C4-2B (cell line): ENCODE results near the gene SPRR2F.

Source experiments
- H3K27ac ChIP-seq: fragments of 450-650 bp; 2 replicates; pipeline ENCODE4 v1.5.1; 2017
- CTCF ChIP-seq: fragments of 450-650 bp; conservative IDR thresholded peaks from 2 replicates; pipeline ENCODE4 v1.5.1; 2017; ENCODE audit warnings: mild to moderate bottlenecking
- ZFX ChIP-seq: fragments of 450-650 bp; IDR thresholded peaks from 2 replicates; pipeline ENCODE4 v1.6.1; 2017

Gene SPRR2F

GRCh38 chr1:153070243-153070642, 43.1 kb downstream of the SPRR2F start:
- no peak for TF ChIP-seq CTCF
- no peak for TF ChIP-seq ZFX
- no peak overlapping the region for H3K27ac ChIP-seq
